Testis (tissue), 2 donors: ENCODE measurements around the gene ZEB2.

Experiments used
- CTCF ChIP-seq, 3 experiments: fragments of 450-650 bp in 2 of 3; fragments of 200-600 bp in 1 of 3; sonication (generic) in 1 of 3; IDR thresholded peaks; one replicate each; pipeline ENCODE4 v1.5.1; 2016 to 2019; ENCODE audit warnings: antibody characterized with exemption in 3 of 3, mild to moderate bottlenecking in 2 of 3, moderate library complexity in 1 of 3
- POLR2A ChIP-seq: fragments of 450-650 bp; IDR thresholded peaks from one replicate; pipeline ENCODE4 v1.6.1; 2017; ENCODE audit warnings: antibody characterized with exemption, mild to moderate bottlenecking, moderate library complexity

- TF ChIP-seq CTCF (IDR thresholded peaks at IDR 0.05) (no peak), POLR2A (no peak)
Observed at GRCh38 chr2:144430722-144431391, 89.1 kb downstream of the ZEB2 start.
